ENCODE results near the gene RTN4RL1. TPM values are rescaled to one million over a fixed set of nuclear protein-coding genes. Genes with fewer than 3 reads are reported as not detected.

The RTN4RL1 gene
- total RNA-seq, 1 donor = 0.27 TPM

DNA sequence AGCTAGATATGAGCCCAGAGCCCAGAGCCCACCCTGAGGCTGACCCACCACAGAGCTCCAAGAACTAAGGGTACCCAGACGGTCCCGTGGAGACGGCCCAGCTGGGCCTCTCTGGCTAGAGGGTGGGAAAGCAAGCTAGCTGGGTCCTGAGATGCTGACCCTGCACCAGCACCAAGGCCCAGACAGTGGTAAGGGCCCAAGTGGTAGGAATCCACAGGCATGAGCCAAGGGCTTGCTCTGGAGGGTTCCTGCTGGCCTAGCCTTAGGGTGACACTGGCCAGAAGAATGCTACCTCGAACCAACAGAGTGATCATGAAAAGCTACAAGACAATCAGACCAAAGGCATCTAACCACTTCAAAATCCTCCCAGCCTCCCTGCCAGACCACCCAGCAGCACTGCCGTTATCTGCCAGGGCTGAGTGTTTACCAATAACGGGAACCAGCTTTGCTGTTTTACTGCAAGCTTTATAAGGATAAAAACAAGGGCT lies 42.9 kb upstream of the RTN4RL1 start:
- DNase-seq (ENCODE audit: low read depth) = peak; percentile 87
- no peak overlapping the region for H3K4me3 ChIP-seq (ENCODE audit: low read depth, low read length)
- TF ChIP-seq CTCF (IDR thresholded peaks at IDR 0.05; ENCODE audit: insufficient read depth, low read length) = peak; percentile 36

DNA sequence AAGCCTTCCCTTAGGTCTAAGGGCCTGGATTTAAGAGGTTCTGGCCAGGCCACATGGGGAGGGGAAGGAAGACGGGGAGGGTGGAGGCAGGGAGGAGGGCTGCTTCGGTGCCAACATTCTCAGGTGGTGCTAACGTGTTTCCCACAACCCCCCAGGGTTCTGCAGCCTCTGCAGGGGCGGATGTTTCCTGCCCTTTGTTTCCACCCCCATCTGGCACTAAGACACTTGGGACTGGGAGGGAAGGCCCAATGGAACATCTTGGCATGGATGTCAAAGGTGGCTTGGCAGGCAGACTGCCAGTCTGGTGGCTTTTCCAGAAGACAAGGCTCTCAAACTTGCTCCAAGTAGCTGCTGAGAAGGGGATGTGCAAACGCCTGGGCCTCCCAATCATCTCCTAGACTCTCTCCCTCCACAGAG lies 42.5 kb upstream of the RTN4RL1 start:
- DNase-seq (ENCODE audit: low read depth) = peak; percentile 73
- no peak for TF ChIP-seq CTCF (IDR thresholded peaks at IDR 0.05; ENCODE audit: insufficient read depth, low read length)
- H3K4me3 ChIP-seq (ENCODE audit: low read depth, low read length) = no peak overlapping the region

DNA sequence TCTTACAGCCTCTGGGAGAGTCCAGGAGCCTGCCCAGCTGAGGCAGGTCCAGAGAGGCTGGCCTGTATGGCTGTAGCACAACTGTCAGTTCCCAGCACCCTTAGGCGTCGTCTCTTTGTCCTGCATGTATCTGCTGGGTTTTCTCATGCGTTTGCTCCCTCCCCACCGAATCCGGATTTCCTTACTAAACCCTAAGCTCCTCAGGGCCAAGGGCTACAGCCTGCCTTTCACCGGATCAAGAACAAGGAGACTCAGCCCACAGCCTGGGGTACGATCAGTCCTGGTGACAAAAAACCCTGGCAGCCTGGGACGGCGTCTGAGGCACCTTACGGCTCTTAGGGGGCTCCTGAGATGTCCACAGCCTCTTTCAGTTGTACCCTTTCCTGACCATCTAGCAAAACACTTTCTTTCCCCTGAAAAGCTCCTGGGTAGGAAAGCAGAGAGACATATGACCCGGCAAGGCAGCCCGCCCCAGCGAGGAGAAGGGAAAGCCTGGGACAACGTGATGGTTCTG lies 42.0 kb upstream of the RTN4RL1 start:
- TF ChIP-seq CTCF (IDR thresholded peaks at IDR 0.05; ENCODE audit: insufficient read depth, low read length) = no peak
- H3K4me3 ChIP-seq (ENCODE audit: low read depth, low read length) = no peak overlapping the region
- DNase-seq (ENCODE audit: low read depth) = no peak

DNA sequence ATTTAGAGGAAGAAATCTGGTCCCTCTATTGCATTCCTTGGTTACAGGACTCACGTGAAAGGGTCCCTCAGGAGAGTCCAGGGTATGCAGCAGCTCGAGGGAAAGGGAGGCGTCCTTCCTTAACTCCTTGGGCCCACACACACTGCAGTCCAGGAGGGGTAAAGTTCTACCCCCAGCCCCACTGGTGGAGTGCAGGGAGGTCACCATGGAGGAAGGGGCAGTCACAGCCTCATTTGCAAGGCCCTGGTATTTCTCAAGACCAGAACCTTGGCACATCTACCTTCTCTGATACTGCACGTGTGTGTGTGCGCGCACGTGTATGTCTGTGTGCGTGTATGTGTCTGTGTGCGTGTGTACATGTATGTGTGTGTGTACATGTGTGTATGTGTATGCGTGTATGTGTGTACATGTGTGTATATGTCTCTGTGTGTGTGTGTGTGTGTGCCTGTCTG lies 40.8 kb upstream of the RTN4RL1 start:
- no peak overlapping the region for H3K4me3 ChIP-seq (ENCODE audit: low read depth, low read length)
- TF ChIP-seq CTCF (IDR thresholded peaks at IDR 0.05; ENCODE audit: insufficient read depth, low read length) = no peak
- no peak for DNase-seq (ENCODE audit: low read depth)

DNA sequence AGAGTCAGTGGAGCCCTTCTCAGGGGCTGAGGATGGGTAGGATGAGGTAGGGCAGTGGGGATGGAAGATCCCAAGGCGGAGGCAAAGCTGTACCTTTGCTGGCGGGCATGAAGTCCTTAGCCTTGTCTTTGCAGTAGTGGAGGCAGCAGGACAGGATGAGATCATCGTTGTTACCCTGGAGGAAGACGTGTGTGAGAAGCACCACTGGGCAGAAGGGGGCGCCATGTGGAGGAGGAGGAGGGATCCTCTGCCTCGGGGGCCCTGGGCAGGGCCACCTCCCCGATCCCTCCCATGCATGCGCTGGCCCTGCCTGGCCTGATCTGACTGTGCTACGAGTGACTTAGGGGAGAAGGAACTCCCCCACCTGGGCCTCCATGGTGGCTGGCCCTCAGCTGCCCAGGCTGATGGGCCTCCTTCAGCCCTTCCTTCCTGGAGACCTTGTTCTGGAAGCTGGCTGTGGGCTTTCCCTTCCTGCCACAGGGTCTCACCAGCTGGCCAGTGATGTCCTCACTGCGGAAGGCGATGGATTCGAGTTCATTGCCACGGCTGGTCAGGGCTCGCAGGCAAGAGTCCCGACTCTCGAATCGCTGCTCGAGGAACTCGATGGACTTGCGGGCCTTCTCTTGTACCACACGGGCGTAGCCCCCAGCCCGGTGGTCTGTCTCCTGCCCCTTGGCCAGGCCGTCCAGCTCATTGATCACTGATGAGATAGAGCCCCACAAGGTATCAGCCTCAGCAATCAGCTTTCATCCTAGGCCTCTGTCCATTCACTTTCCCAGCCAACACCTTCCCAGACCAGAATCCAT lies 40.0 kb upstream of the RTN4RL1 start:
- TF ChIP-seq CTCF (IDR thresholded peaks at IDR 0.05; ENCODE audit: insufficient read depth, low read length) = peak; percentile 60
- peak; percentile 68 for DNase-seq (ENCODE audit: low read depth)
- H3K4me3 ChIP-seq (ENCODE audit: low read depth, low read length) = no peak overlapping the region

GRCh38 chr17:2064520-2064971 lies 39.4 kb upstream of the RTN4RL1 start:
- no peak for DNase-seq (ENCODE audit: low read depth)
- no peak overlapping the region for H3K4me3 ChIP-seq (ENCODE audit: low read depth, low read length)
- TF ChIP-seq CTCF (IDR thresholded peaks at IDR 0.05; ENCODE audit: insufficient read depth, low read length) = no peak

All from fibroblast of the aortic adventitia (primary cell).